GM19438 (cell line): Measurements from ENCODE around the gene C16orf54.
"Not testable (repeated sequence)": the region's sequence is repeated elsewhere in the genome, so short reads cannot be mapped to it uniquely, and the experiment has no call there.

ENCODE experiments used
- ATAC-seq: cut with Tn5 transposase; IDR thresholded peaks from one replicate; pipeline ENCODE4 v1.9.1; 2021; ENCODE audit warnings: low read depth; ENCODE audit not compliant: unreplicated experiment

Gene C16orf54

DNA sequence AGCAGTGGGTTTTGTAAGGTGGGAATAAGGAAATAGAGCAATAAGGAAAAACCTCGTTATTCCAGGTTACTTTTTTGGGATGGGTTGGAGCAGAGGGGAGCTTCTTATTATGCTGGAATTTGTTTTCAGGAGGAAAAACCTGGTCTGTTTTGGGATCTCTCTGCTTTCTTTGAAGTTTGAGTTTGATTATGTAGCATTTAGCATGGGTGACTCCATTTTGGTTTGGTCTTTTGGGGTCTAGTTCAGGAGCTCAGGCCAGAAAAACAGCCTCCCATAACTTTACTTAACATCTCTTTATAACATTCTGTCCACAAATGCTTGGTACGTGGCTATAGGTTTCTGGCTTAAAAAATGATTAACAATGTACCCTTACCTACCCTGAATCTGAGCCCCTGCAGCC lies 23.7 kb upstream of the C16orf54 start:
- no peak for ATAC-seq

DNA sequence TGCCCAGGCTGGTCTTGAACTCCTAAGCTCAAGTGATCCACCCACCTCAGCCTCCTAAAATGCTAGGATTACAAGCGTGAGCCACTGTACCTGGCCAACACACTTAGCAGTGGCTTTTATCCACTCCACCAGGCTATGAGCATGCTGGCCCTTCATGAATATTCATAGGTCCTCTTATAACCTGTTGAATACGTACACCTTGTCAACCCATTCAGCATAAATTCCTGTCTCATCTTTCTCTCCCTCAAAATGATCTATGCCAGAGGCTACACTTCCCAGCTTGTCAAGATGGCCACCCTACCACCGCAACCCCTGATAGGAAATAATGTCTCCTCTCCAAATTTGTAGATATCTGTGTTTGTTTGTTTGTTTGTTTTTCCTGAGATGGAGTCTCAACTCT lies 21.3 kb upstream of the C16orf54 start:
- ATAC-seq = no peak

DNA sequence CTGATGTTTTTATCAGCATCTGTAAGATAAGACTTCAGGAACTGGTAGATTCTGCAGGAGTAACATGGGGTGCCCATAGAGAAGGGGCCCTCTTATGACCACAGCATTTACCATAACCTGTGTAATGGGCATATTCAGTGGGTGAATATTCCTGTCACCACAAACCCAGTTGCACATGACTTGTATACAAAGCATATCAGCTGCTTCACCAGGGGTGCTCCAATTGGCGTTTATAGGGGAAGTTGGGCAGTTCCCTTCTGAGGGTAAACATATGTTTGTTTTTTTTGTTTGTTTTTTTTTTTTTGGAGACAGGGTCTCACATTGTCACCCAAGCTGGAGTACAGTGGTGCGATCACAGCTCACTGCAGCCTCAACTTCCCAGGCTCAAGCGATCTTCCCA lies 20.8 kb upstream of the C16orf54 start:
- no peak for ATAC-seq

DNA sequence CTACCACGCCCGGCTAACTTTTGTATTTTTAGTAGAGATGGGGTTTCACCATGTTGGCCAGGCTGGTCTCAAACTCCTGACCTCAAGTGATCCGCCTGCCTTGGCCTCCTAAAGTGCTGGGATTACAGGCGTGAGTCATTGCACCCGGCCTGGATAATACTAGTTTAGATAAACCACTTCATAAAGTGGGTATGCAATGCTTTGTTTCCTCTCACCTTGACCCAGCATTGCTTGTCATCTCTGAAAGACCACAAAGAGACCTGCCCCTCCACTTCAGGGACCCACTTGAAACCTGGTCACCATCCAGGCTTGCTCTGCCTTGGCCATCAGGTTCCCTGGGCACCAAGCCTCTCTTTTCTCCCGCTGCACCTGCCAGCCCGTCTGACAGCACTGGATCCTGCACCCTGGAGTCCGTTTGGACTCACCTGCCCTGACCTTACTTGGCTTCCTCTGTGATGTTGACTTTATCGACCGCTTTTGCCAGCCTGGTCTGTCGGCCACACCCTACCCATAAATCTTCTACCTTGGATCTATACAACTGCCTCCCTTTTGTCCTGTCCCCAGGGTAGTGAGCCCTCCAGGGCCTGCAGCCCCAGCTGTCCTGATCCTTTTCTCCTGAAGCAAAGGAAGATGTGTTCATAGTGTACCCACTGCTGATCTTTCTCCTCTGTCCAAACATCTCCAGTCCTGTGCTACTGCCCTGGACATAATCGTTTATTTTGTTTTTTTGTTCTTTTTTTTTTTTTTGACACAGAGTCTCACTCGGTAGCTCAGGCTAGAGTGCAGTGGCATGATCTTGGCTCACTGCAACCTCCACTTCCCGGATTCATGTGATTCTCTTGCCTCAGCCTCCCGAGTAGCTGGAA lies 19.6 kb upstream of the C16orf54 start:
- no peak for ATAC-seq

DNA sequence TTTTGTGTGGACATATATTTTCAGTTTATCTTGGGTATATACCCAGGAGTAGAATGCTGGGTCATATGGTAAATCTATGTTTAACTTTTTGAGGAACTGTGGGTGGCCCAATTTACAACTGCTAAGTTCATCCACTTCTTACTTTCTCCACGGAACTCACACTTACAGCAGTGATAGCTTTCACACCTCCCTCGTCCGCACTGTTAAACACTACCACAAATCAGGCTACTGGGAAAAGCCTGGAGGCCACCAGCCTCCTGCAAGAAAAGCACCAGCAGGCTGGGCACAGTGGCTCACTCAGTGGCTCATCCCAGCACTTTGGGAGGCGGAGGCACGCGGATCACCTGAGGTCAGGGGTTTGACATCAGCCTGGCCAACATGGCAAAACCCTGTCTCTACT lies 17.5 kb upstream of the C16orf54 start:
- no peak for ATAC-seq

- ATAC-seq = no peak
Measured at GRCh38 chr16:29761882-29762281, 16.1 kb upstream of the C16orf54 start.

- ATAC-seq = not testable (repeated sequence)
Measured at GRCh38 chr16:29761280-29761651, 15.5 kb upstream of the C16orf54 start.

DNA sequence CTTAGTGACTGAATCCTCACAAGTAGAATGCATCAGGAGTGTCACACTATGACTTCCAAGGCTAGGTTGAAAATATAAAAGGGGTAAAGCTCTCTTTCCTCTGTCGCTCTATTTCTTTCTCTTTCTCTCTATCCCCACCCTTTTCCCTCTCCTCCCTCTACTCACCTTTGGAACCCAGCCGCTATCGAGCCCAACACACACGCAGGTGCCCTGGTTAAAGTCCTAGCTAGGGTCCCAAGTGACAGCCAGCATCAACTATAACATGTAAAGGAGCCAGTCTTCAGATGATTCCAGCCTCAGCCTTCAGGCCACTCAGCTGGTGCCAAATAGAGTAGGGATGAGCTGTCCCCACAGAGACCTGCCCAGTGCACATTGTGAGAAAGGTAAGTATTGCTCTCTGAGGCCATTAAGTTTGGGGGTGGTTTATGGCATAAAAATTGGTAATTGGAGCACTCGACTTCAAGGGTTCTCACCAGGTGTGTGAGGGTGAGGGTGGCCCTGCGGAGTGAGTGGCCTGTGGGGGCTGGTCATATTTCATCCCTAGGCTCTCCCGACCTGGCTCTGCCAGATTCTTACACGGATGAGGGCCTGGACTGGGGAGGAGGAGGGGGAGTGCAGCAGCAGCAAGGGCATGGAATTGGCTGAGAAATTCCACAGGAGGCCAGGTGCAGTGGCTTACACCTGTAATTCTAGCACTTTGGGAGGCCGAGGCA lies 14.9 kb upstream of the C16orf54 start:
- no peak for ATAC-seq

DNA sequence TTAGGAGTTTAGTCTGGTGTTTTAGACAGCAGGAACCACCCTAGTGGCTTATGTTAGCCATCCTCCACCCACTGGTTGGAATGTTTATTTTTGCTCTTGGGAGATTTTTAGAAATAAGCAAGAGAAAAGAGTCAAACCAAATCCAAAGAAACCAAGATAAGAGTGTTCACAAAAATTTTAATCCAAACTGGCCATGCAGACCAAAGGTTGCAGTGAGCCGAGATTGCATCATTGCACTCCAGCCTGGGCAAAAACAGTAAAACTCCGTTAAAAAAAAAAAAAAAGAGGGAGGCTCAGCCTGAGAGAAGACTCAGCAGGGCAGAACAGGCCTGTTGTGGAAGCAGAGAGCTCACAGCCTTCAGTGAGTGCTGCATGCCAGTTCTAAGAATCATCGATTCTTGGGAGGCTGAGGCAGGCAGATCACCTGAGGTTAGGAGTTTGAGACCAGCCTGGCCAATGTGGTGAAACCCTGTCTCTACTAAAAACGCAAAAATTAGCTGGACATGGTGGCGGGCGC lies 12.2 kb upstream of the C16orf54 start:
- no peak for ATAC-seq

DNA sequence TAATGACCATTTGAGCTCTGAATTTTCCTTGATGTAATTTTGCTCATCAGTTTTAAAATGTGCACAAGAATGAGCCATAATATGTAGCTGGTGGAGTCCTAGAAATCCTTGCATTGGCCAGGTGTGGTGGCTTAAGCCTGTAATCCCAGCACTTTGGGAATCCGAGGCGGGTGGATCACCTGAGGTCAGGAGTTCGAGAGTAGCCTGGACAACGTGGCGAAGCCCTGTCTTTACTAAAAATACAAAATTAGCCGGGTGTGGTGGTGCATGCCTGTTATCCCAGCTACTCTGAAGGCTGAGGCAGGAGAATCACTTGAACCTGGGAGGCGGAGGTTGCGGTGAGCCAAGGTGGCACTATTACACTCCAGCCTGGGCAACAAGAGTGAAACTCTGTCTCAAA lies 11.3 kb upstream of the C16orf54 start:
- not testable (repeated sequence) for ATAC-seq

DNA sequence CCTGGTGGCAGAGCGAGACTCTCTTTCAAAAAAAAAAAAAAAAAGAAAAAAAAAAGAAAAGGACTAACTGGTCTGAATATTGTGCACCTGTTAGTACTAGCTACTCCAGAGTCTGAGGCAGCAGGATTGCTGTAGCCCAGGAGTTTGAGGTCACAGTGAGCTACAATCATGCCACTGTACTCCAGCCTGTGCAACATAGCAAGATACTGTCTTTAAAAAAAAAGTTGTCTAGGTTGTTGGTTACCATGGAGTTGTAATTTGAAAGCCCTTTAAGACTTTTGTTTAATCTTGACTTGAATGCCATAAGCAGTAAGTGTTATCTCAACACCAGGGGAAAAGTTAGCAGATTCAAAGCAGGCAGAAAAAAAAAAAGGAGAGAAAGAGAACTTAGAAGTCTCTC lies 10.9 kb upstream of the C16orf54 start:
- ATAC-seq = no peak

DNA sequence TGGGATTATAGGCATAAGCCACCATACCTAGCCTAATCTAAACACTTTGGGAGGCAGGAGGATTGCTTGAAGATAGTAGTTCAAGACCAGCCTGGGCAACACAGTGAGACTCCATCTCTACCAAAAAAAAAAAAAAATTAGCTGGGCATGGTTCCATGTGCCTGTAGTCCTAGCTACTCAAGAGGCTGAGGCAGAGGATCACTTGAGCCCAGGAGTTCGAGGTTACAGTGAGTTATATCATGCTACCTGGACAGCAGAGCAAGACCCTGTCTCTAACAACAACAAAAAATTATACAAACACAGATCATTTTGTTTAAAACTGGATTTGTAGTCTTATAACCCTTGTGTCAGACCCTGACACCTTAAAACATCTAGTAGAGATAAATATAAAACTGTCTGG lies 7.7 kb upstream of the C16orf54 start:
- no peak for ATAC-seq

DNA sequence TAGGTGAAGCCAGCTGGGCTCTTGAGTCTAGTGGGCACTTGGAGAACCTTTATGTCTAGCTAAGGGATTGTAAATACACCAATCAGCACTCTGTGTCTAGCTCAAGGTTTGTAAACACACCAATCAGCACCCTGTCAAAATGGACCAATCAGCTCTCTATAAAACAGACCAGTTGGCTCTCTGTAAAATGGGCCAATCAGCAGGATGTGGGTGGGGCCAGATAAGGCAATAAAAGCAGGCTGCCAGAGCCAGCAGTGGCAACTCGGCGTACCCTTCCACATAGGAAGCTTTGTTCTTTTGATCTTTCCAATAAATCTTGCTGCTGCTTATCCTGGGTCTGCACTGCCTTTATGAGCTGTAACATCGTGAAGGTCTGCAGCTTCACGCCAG lies 3.0 kb upstream of the C16orf54 start:
- not testable (repeated sequence) for ATAC-seq

DNA sequence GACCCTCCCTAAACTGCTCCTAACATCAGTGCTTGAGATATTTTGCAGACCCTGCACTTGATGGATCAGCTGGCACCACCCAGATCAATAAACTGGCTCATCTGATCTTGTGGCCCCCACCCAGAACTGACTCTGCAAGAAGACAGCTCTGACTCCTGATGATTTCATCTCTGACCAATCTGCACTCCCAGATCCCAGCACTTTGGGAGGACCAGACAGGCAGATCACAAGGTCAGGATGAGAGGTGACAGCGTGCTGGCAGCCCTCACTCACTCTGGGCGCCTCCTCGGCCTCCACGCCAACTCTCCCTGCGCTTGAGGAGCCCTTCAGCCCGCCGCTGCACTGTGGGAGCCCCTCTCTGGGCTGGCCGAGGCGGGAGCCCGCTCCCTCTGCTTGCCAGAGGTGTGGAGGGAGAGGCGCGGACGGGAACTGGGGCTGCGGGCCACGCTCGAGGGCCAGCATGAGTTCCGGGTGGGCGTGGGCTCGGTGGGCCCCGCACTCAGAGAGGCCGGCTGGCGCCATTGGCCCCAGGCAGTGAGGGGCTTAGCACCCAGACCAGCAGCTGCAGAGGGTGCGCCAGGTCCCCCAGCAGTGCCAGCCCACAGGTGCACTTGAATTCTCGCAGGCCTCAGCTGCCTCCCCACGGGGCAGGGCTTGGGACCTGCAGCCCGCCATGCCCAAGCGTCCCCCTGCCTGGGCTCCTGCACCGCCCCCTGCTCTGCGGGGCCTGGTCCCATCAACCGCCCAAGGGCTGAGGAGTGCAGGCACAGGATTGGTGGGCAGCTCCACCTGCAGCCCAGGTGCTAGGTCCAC lies 2.4 kb upstream of the C16orf54 start:
- ATAC-seq = no peak

- ATAC-seq = not testable (repeated sequence)
Measured at GRCh38 chr16:29746518-29746917, 728 bp upstream of the C16orf54 start.

DNA sequence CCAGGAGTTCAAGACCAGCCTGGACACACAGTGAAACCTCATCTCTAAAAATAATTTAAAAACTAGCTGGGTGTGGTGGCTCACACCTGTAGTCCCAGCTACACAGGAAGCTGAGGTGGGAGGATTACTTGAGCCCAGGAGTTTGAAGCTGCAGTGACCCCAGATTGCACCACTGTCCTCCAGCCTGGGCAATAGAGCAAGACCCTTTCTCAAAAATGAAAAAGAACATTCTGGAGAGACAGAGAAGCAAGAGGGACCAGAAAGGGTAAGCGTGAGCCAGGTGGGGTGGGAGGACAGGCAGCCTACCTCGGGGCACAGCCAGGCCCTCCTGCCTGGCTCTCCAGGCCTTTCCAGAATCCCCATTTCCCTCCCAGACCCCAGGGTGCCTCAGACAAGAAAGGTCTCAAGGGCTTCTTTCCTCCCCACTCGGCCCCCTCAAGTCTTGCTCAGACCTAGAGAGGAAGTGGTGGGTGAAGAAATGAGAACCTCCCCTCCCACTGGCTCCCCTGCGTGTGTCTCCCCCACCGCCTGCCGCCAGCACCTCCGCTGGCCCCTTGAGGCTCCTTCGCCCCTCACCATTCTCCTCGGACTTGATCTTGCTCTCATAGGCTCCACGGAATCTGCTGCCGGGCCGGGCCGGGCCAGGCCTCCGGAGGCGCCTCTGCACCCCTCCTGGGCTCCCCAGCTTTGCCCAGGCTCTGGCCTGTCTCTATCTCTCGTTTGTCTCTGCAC lies 503 bp downstream of the C16orf54 start:
- peak; percentile 33 for ATAC-seq

GRCh38 chr16:29744541-29745101 lies 1.2 kb downstream of the C16orf54 start:
- ATAC-seq = no peak

- ATAC-seq = no peak
Measured at GRCh38 chr16:29743827-29744531, 1.8 kb downstream of the C16orf54 start.

GRCh38 chr16:29743475-29743826 lies 2.3 kb downstream of the C16orf54 start:
- ATAC-seq = no peak
